Measurements from ENCODE around the gene PARD3.
"Not testable (repeated sequence)": the region's sequence is repeated elsewhere in the genome, so short reads cannot be mapped to it uniquely, and the experiment has no call there.

PARD3 gene

DNA sequence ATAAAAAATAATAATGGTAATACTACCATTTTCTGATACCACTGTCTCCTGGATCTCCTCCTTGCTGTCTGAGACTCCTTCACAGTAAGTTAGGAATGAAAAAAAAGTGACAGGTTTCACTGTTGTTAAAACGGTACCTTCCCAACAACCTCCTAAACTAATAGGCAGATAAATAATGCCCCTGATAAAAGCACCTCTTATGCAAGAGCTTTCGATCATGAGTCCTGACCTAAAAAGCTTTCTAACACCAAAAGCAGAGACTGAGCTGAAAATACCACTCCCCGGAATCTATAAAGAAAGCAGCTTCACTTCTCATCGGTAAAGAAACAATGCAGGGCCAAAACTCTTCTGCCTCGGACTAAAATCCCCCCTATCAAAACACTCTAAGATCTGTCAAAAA, 14.5 kb downstream of the PARD3 start:
- H3K4me3 ChIP-seq (ENCODE audit: insufficient read depth, low read depth, low read length, poor library complexity, severe bottlenecking), result no peak overlapping the region
- no peak overlapping the region for H3K27ac ChIP-seq (ENCODE audit: insufficient read depth, low read length, poor library complexity, severe bottlenecking)
- no peaks in the 10 kb centered on the region for H3K27me3 ChIP-seq (replicated peaks; ENCODE audit: control insufficient read depth, insufficient read depth, low read length, poor library complexity, severe bottlenecking)
- no peaks in the 10 kb centered on the region for H3K4me1 ChIP-seq (ENCODE audit: control insufficient read depth, insufficient read depth, low read length, poor library complexity, severe bottlenecking)
- H3K9me3 ChIP-seq (ENCODE audit: control insufficient read depth, low read length), result no peaks in the 10 kb centered on the region
- no peak for DNase-seq
- no peaks in the 10 kb centered on the region for H3K36me3 ChIP-seq (ENCODE audit: control insufficient read depth, insufficient read depth, low read length)

DNA sequence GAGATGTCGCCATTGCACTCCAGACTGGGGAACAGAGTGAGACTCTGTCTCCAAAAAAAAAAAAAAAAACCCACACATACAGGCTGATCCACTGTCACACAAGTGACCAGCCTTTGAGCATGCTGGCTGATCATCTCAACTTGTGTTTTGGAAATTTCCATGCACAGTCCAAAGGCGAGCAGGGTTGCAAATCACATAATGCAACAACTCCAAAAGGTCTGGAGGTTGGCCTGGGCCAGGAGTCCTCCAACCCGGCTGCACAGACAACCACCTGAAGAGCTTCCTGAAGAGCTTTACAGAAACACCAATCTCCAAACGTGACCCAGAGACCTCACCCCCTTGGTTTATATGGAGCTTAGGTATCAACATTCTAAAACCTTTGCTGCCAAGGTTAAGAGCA, 16.4 kb downstream of the PARD3 start:
- H3K4me3 ChIP-seq (ENCODE audit: insufficient read depth, low read depth, low read length, poor library complexity, severe bottlenecking), result no peak overlapping the region
- DNase-seq, result no peak
- H3K36me3 ChIP-seq (ENCODE audit: control insufficient read depth, insufficient read depth, low read length), result no peaks in the 10 kb centered on the region
- no peaks in the 10 kb centered on the region for H3K27me3 ChIP-seq (replicated peaks; ENCODE audit: control insufficient read depth, insufficient read depth, low read length, poor library complexity, severe bottlenecking)
- H3K4me1 ChIP-seq (ENCODE audit: control insufficient read depth, insufficient read depth, low read length, poor library complexity, severe bottlenecking), result no peaks in the 10 kb centered on the region
- no peaks in the 10 kb centered on the region for H3K9me3 ChIP-seq (ENCODE audit: control insufficient read depth, low read length)
- H3K27ac ChIP-seq (ENCODE audit: insufficient read depth, low read length, poor library complexity, severe bottlenecking), result no peak overlapping the region

DNA sequence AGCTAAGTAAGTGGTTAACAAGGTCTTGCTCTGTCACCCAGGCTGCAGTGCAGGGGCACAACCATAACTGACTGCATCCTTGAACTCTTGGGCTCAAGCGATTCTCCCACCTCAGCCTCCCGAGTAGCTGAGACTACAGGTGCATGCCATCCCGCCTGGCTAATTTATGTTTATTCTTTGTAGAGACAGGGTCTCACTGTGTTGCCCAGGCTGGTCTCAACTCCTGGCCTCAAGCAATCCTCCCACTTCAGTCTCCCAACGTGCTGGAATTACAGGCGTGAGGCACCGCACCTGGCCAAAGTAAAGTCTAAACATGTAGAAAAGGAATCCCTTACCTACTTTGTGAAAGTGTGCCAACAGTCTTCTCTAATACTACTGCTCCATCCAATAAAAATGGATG, 17.9 kb downstream of the PARD3 start:
- H3K4me1 ChIP-seq (ENCODE audit: control insufficient read depth, insufficient read depth, low read length, poor library complexity, severe bottlenecking), result no peaks in the 10 kb centered on the region
- H3K9me3 ChIP-seq (ENCODE audit: control insufficient read depth, low read length), result no peaks in the 10 kb centered on the region
- H3K36me3 ChIP-seq (ENCODE audit: control insufficient read depth, insufficient read depth, low read length), result no peaks in the 10 kb centered on the region
- no peaks in the 10 kb centered on the region for H3K27me3 ChIP-seq (replicated peaks; ENCODE audit: control insufficient read depth, insufficient read depth, low read length, poor library complexity, severe bottlenecking)
- no peak overlapping the region for H3K27ac ChIP-seq (ENCODE audit: insufficient read depth, low read length, poor library complexity, severe bottlenecking)
- DNase-seq, result no peak
- H3K4me3 ChIP-seq (ENCODE audit: insufficient read depth, low read depth, low read length, poor library complexity, severe bottlenecking), result no peak overlapping the region

DNA sequence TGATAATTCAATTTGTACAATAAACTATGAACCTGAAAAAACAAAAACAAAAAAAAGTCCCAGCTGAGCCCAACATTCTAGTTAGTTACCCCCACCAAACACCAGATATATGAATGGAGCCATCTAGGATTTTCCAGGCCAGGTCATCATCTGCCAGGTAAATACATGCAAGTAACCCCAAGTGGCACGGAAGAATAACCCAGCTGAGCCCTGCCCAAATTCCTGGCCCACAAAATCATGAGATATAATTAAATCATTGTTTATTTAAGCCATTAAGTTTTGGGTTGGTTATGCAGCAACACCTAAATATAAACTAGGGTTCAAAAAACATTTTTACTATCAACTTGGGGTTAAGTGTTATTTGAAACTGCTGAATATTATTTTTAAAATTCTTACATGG, 19.0 kb downstream of the PARD3 start:
- Histone ChIP-seq H3K36me3 (ENCODE audit: control insufficient read depth, insufficient read depth, low read length) (no peaks in the 10 kb centered on the region), H3K9me3 (ENCODE audit: control insufficient read depth, low read length) (no peaks in the 10 kb centered on the region), H3K4me3 (ENCODE audit: insufficient read depth, low read depth, low read length, poor library complexity, severe bottlenecking) (no peak overlapping the region), H3K27me3 (replicated peaks; ENCODE audit: control insufficient read depth, insufficient read depth, low read length, poor library complexity, severe bottlenecking) (no peaks in the 10 kb centered on the region), H3K27ac (ENCODE audit: insufficient read depth, low read length, poor library complexity, severe bottlenecking) (no peak overlapping the region), H3K4me1 (ENCODE audit: control insufficient read depth, insufficient read depth, low read length, poor library complexity, severe bottlenecking) (no peaks in the 10 kb centered on the region)
- no peak for DNase-seq

DNA sequence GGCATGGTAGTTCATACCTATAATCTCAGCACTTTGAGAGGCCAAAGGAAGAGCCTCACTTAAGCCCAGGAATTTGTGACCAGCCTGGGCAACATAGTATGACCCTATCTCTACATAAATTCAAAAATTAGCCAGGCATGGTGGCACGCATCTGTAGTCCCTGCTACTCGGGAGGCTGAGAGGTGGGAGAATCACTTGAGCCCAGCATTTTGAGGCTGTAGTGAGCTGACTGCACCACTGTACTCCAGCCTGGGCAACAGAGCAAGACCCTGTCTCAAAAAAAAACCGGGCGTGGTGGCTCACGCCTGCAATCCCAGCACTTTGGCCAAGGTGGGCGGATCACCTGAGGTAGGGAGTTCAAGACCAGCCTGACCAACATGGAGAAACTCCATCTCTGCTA, 19.8 kb downstream of the PARD3 start:
- H3K4me1 ChIP-seq (ENCODE audit: control insufficient read depth, insufficient read depth, low read length, poor library complexity, severe bottlenecking), result no peaks in the 10 kb centered on the region

DNA sequence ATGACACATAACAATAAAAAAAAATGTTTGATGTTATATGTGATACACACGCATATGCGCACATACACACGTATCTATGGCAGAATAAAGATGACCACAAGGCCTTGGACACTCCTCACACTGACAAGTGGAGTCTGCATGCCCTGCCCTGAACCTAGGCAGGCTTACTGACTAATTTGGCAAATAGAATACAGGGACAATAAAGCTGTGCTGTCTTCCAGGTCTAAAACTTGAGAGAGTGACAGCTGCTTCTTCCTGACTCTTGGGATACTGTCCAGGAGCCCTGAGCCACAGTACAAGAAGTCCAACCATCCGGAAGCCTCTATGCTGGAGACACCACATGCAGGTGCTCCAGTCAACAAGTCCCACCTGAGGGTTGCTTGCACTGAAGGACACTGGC, 20.3 kb downstream of the PARD3 start:
- Histone ChIP-seq H3K4me1 (ENCODE audit: control insufficient read depth, insufficient read depth, low read length, poor library complexity, severe bottlenecking) (no peaks in the 10 kb centered on the region), H3K4me3 (ENCODE audit: insufficient read depth, low read depth, low read length, poor library complexity, severe bottlenecking) (no peak overlapping the region), H3K9me3 (ENCODE audit: control insufficient read depth, low read length) (no peaks in the 10 kb centered on the region), H3K27me3 (replicated peaks; ENCODE audit: control insufficient read depth, insufficient read depth, low read length, poor library complexity, severe bottlenecking) (no peaks in the 10 kb centered on the region), H3K36me3 (ENCODE audit: control insufficient read depth, insufficient read depth, low read length) (no peaks in the 10 kb centered on the region), H3K27ac (ENCODE audit: insufficient read depth, low read length, poor library complexity, severe bottlenecking) (no peak overlapping the region)
- DNase-seq, result no peak

More for the DNA sequence above, 19.8 kb downstream of the PARD3 start:
- Histone ChIP-seq H3K9me3 (ENCODE audit: control insufficient read depth, low read length) (no peaks in the 10 kb centered on the region), H3K27ac (ENCODE audit: insufficient read depth, low read length, poor library complexity, severe bottlenecking) (no peak overlapping the region), H3K36me3 (ENCODE audit: control insufficient read depth, insufficient read depth, low read length) (no peaks in the 10 kb centered on the region), H3K4me3 (ENCODE audit: insufficient read depth, low read depth, low read length, poor library complexity, severe bottlenecking) (no peak overlapping the region), H3K27me3 (replicated peaks; ENCODE audit: control insufficient read depth, insufficient read depth, low read length, poor library complexity, severe bottlenecking) (no peaks in the 10 kb centered on the region)
- no peak for DNase-seq

DNA sequence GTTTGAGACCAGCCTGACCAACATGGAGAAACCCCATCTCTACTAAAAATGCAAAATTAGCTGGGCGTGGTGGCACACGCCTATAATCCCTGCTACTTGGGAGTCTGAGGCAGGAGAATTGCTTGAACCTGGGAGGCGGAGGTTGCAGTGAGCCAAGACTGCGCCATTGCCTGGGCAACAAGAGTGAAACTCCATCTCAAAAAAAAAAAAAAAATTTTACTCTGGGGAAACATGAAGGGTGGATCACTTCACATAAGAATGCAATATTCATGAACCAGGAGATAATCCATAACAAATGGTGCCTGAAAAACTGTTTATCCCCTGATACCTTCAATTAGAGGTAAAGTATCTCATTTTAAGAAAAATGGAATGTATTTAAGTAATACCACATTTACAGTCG, 21.5 kb downstream of the PARD3 start:
- H3K36me3 ChIP-seq (ENCODE audit: control insufficient read depth, insufficient read depth, low read length); H3K4me1 ChIP-seq (ENCODE audit: control insufficient read depth, insufficient read depth, low read length, poor library complexity, severe bottlenecking); H3K9me3 ChIP-seq (ENCODE audit: control insufficient read depth, low read length); DNase-seq; H3K27me3 ChIP-seq (replicated peaks; ENCODE audit: control insufficient read depth, insufficient read depth, low read length, poor library complexity, severe bottlenecking); H3K4me3 ChIP-seq (ENCODE audit: insufficient read depth, low read depth, low read length, poor library complexity, severe bottlenecking); H3K27ac ChIP-seq (ENCODE audit: insufficient read depth, low read length, poor library complexity, severe bottlenecking): not testable (repeated sequence)

DNA sequence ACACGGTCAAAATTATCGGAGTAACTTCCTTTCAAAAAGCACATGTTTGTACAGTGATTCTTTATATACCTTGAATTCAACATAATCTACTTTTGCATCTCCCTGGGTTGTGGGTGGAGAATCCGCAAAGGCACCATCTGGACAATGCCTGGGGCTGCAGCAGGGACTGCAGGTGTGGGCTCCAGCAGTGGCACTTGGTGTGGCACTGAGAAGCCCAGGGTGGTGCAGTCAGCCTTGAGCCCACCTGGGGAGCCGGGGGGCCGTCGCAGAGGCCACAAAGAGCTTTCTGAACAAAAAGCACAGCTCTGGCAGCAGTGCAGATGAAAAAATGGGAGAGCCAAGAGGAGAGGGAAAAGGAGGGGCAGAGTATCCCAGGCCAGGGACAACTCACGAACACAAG, 22.2 kb downstream of the PARD3 start:
- DNase-seq, result no peak
- H3K4me1 ChIP-seq (ENCODE audit: control insufficient read depth, insufficient read depth, low read length, poor library complexity, severe bottlenecking), result no peaks in the 10 kb centered on the region
- H3K4me3 ChIP-seq (ENCODE audit: insufficient read depth, low read depth, low read length, poor library complexity, severe bottlenecking), result no peak overlapping the region
- no peaks in the 10 kb centered on the region for H3K27me3 ChIP-seq (replicated peaks; ENCODE audit: control insufficient read depth, insufficient read depth, low read length, poor library complexity, severe bottlenecking)
- no peak overlapping the region for H3K27ac ChIP-seq (ENCODE audit: insufficient read depth, low read length, poor library complexity, severe bottlenecking)
- no peaks in the 10 kb centered on the region for H3K36me3 ChIP-seq (ENCODE audit: control insufficient read depth, insufficient read depth, low read length)
- no peaks in the 10 kb centered on the region for H3K9me3 ChIP-seq (ENCODE audit: control insufficient read depth, low read length)

DNA sequence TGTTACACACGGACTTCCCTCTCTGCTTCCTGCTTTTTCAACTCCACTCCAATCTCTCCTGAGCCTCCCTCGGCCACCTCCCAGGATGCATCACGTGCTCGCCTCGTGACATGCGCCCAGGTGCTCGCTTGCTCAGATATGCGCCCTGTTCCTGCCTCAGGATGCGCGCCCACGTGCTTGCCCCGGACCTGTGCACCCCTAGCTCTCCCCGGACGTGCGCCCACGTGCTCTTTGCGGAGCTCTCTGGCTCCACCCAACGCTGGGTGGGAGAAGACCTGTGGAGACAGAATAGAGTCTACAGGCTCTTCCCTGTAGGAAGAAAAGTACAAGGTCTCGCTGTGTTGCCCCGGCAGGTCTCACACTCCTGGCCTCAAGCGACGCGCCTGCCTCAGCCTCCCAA, 23.1 kb downstream of the PARD3 start:
- Histone ChIP-seq H3K36me3 (ENCODE audit: control insufficient read depth, insufficient read depth, low read length) (no peaks in the 10 kb centered on the region), H3K4me1 (ENCODE audit: control insufficient read depth, insufficient read depth, low read length, poor library complexity, severe bottlenecking) (no peaks in the 10 kb centered on the region), H3K27me3 (replicated peaks; ENCODE audit: control insufficient read depth, insufficient read depth, low read length, poor library complexity, severe bottlenecking) (no peaks in the 10 kb centered on the region), H3K27ac (ENCODE audit: insufficient read depth, low read length, poor library complexity, severe bottlenecking) (no peak overlapping the region), H3K9me3 (ENCODE audit: control insufficient read depth, low read length) (no peaks in the 10 kb centered on the region), H3K4me3 (ENCODE audit: insufficient read depth, low read depth, low read length, poor library complexity, severe bottlenecking) (no peak overlapping the region)
- no peak for DNase-seq

DNA sequence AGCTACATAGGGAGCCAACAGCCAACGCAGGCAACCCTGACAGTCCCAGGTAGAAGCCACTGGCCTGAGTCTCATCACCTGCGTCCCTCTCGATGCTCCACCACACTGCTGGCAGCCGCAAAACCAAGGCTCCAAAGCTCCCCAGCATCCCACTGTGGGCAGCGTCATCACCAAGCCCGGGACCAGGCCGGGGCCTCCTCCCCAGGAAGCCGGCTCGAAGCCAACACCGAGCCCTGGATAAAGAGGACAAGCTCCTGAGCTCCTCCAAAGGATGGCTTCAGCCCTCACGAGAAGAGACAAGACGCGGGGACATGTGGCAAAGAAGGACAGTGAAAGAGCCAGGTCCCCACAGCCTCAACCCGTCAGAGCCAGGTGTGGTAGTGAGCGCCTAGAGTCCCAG, 23.9 kb downstream of the PARD3 start:
- Histone ChIP-seq H3K4me1 (ENCODE audit: control insufficient read depth, insufficient read depth, low read length, poor library complexity, severe bottlenecking) (no peaks in the 10 kb centered on the region), H3K27ac (ENCODE audit: insufficient read depth, low read length, poor library complexity, severe bottlenecking) (no peak overlapping the region), H3K9me3 (ENCODE audit: control insufficient read depth, low read length) (no peaks in the 10 kb centered on the region), H3K27me3 (replicated peaks; ENCODE audit: control insufficient read depth, insufficient read depth, low read length, poor library complexity, severe bottlenecking) (no peaks in the 10 kb centered on the region), H3K36me3 (ENCODE audit: control insufficient read depth, insufficient read depth, low read length) (no peaks in the 10 kb centered on the region), H3K4me3 (ENCODE audit: insufficient read depth, low read depth, low read length, poor library complexity, severe bottlenecking) (no peak overlapping the region)
- DNase-seq, result no peak

DNA sequence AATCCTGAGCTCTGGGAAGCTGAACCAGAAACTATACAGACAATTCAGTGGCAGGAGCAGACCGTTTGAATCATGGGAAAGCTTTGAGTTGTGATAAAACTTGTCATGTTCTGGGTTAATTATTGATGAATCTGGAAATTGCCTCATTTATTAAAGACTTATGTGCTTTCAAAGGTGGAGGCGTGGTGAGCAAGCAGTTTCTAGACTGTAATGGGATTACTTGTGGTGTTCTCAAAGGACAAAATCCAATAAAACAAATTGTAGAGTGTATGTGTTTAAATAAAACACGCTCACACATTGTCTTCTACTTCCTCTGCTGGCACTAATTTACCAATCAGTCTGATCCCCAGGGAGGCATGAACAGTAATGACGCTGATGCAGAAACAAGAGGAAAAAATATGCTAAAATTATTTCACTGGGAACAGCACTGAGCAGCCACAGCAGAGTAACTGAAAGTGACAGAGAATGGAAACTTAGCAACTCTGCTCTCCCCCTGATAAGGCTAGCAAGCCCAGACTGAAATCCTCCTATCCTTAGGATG, 25.1 kb downstream of the PARD3 start:
- no peak overlapping the region for H3K27ac ChIP-seq (ENCODE audit: insufficient read depth, low read length, poor library complexity, severe bottlenecking)
- no peaks in the 10 kb centered on the region for H3K27me3 ChIP-seq (replicated peaks; ENCODE audit: control insufficient read depth, insufficient read depth, low read length, poor library complexity, severe bottlenecking)
- no peaks in the 10 kb centered on the region for H3K9me3 ChIP-seq (ENCODE audit: control insufficient read depth, low read length)
- no peaks in the 10 kb centered on the region for H3K4me1 ChIP-seq (ENCODE audit: control insufficient read depth, insufficient read depth, low read length, poor library complexity, severe bottlenecking)
- H3K36me3 ChIP-seq (ENCODE audit: control insufficient read depth, insufficient read depth, low read length), result no peaks in the 10 kb centered on the region
- DNase-seq, result no peak
- no peak overlapping the region for H3K4me3 ChIP-seq (ENCODE audit: insufficient read depth, low read depth, low read length, poor library complexity, severe bottlenecking)
